HG03159 (cell line): ENCODE results near the gene SPATS2.

Experiments
- ATAC-seq: cut with Tn5 transposase; IDR thresholded peaks from one replicate; pipeline ENCODE4 v1.9.1; 2021; ENCODE audit warnings: mild to moderate bottlenecking, moderate library complexity; ENCODE audit not compliant: unreplicated experiment

The SPATS2 gene

GRCh38 chr12:49335955-49336644 lies 31.2 kb upstream of the SPATS2 start:
- ATAC-seq, result no peak

- ATAC-seq, result no peak
Observed at GRCh38 chr12:49336645-49337584, 30.3 kb upstream of the SPATS2 start, which contains the start of gene C1QL4. Gene C1QL4 (minus strand): TSS chr12:49337188. CDS start chr12:49336477, 711 bp downstream.

GRCh38 chr12:49338830-49339463 lies 28.3 kb upstream of the SPATS2 start:
- ATAC-seq, result no peak

- ATAC-seq, result no peak
Observed at GRCh38 chr12:49339464-49339861, 27.8 kb upstream of the SPATS2 start.

- no peak for ATAC-seq
Observed at GRCh38 chr12:49340095-49340870, 27.0 kb upstream of the SPATS2 start.

GRCh38 chr12:49340971-49341776 lies 26.1 kb upstream of the SPATS2 start:
- no peak for ATAC-seq

- ATAC-seq, result no peak
Observed at GRCh38 chr12:49341777-49342065, 25.5 kb upstream of the SPATS2 start.

GRCh38 chr12:49342066-49342913 lies 25.0 kb upstream of the SPATS2 start:
- no peak for ATAC-seq

- ATAC-seq, result no peak
Observed at GRCh38 chr12:49342914-49343731, 24.1 kb upstream of the SPATS2 start.

- no peak for ATAC-seq
Observed at GRCh38 chr12:49344486-49345050, 22.7 kb upstream of the SPATS2 start.

- ATAC-seq, result no peak
Observed at GRCh38 chr12:49345051-49345824, 22.0 kb upstream of the SPATS2 start.

GRCh38 chr12:49345825-49346658 lies 21.2 kb upstream of the SPATS2 start:
- no peak for ATAC-seq

- no peak for ATAC-seq
Observed at GRCh38 chr12:49346659-49347310, 20.5 kb upstream of the SPATS2 start, which contains the start of gene DNAJC22. Gene DNAJC22 (plus strand): TSS chr12:49346888. CDS start chr12:49348873, 1,985 bp downstream.

GRCh38 chr12:49347311-49348193 lies 19.7 kb upstream of the SPATS2 start:
- ATAC-seq, result no peak

- no peak for ATAC-seq
Observed at GRCh38 chr12:49348781-49349180, 18.5 kb upstream of the SPATS2 start.
